ENCODE measurements around the gene SPATA17.

DNA sequence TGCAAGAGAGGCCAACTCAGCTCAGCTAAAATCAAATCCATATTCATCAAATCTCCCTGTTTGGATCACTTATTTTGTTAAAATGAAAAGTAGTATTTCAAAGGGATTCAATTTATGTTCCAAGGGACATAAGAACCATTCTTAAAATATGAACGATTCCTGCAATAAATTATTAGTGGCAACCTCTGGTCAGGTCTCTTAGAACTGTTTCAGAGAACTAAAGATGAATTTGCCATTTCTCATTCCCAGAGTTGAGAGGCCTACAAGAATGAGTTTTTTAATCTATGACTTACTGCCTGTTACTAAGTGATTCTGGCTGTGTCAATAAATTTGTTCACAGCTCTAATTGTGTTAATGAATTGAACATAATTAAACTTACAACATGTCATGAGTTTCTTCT is 268.5 kb downstream of the SPATA17 start:
- TF ChIP-seq CTCF (IDR thresholded peaks at IDR 0.05), result no peak
- TF ChIP-seq POLR2A (IDR thresholded peaks at IDR 0.05), result no peak

Data from uterus (tissue), 2 donors.